NCI-H460 (cell line): ENCODE measurements around the gene CNGA3. TPM values are rescaled to one million over a fixed set of nuclear protein-coding genes. Genes with fewer than 3 reads are reported as not detected.

Experiments used
- DNase-seq: peaks from one replicate; pipeline ENCODE4 v3.0.0-alpha.2; 2016; ENCODE audit warnings: low read depth; ENCODE audit errors: extremely low read depth
- total RNA-seq: library from RNA; depleted of rRNA; stranded (reverse); fragments of >200 nt; shearing (Covaris generic); gene quantifications from 2 replicates; pipeline ENCODE4 v1.2.3, GENCODE V29; 2014; rRNA removed

CNGA3 gene
- total RNA-seq, 1 experiment from 2014 or later, result not detected

- DNase-seq, result no peak
Measured at GRCh38 chr2:98436734-98437133, 90.5 kb downstream of the CNGA3 start.

GRCh38 chr2:98438190-98439133 lies 92.2 kb downstream of the CNGA3 start:
- no peak for DNase-seq

GRCh38 chr2:98441706-98442450 lies 95.6 kb downstream of the CNGA3 start:
- DNase-seq, result no peak

DNA sequence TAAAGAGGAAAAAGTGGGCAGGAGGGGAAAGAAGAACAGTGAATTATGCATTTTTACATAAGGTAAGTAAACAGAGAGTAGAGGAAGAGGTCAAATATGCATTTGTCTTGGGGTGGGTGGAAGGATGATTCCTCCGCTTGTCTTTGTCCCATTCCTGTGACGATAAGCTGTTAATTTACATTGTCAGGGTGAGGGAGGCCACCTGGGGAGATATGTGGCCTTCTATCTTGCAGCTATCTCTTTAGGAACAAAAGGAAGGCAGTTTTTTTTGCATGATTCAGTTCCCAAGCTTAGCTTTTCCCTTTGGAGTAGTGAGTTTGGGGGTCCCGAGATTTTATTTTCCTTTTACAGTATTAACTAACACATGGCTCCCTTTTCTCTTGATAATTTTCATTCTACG lies 96.2 kb downstream of the CNGA3 start:
- no peak for DNase-seq

GRCh38 chr2:98444436-98445176 lies 98.3 kb downstream of the CNGA3 start, which contains the start of gene INPP4A:
Gene INPP4A (plus strand): TSS chr2:98444858. CDS start chr2:98520049, 75,191 bp downstream.
- DNase-seq, result peak; percentile 49

- no peak for DNase-seq
Measured at GRCh38 chr2:98445177-98445682, 99.0 kb downstream of the CNGA3 start.

GRCh38 chr2:98445683-98446581 lies 99.7 kb downstream of the CNGA3 start:
- DNase-seq, result no peak

DNA sequence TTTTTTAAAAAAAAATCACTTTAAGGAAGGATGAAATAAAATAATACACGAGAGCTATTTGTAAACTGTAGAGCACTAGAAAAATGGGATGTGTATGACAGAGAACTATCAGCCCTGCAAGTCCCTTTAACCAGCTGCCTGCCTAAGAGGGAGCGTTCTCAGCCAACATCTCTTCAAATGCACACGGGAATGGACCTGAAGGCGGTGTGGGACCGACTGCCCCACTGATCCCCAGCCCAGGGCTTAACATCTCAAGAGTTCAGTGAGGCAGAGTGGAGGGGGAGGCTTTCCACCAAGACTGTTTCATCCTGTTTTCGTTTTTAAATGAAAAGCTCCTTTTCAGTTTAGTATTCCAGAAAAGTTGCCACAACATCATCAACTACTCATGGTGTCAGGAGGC lies 100.6 kb downstream of the CNGA3 start:
- DNase-seq, result no peak

Other genes starting within 250 kb of the CNGA3 start
- gene INPP4A, start 98.4 kb downstream of the CNGA3 start, total RNA-seq, result 15.0 and 16.7 TPM in 2 replicates